ENCODE data around the gene PIMREG. TPM values are rescaled to one million over a fixed set of nuclear protein-coding genes. Genes with fewer than 3 reads are reported as not detected.

The PIMREG gene
- total RNA-seq, 4 donors from 2014 or later: 0.31 to 0.59 TPM; not detected in 2

DNA sequence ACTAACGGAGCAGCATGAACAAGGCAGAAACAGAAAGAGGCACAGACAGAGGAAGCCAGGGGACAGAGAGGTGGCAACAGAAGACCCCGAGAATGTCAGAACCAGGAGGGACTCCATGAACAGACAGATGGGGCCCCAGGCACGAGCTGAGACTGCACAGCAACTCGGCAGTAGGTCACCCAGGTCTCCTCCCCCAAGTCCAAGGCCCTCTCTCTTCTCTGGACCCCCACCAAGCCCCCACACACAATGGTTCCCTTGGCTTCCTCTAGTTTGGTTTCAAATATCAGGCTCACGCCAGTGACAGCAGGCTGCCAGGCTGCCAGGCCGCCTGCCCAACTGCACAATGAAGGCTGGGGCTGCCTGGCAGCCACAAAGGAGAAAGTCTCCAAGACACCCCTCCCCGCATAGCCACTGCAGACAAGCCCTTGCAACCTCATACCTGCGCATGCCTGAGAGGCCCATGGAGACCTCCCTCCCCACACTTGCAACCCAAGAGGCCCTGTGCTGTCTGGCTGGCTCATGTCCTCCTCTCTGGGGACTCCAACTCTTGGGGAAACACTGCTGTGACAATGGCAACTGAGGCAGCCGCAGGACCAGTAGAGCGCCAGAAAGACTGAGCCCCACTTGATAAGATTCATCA is 54.8 kb downstream of the PIMREG start:
- Histone ChIP-seq H3K27ac (no peak overlapping the region), H3K36me3 (peaks cover 0 to 17% of the 10 kb centered on the region in 2 donors), H3K9me3 (no peaks in the 10 kb centered on the region), H3K4me1 (peaks cover 0 to 51% (median 0%) of the 10 kb centered on the region in 3 donors), H3K4me3 (no peak overlapping the region), H3K27me3 (no peaks in the 10 kb centered on the region)
- TF ChIP-seq EP300 (IDR thresholded peaks at IDR 0.05) (no peak), POLR2A (IDR thresholded peaks at IDR 0.05) (no peak), POLR2AphosphoS5 (IDR thresholded peaks at IDR 0.05) (no peak)
- TF ChIP-seq, protein P1, sequence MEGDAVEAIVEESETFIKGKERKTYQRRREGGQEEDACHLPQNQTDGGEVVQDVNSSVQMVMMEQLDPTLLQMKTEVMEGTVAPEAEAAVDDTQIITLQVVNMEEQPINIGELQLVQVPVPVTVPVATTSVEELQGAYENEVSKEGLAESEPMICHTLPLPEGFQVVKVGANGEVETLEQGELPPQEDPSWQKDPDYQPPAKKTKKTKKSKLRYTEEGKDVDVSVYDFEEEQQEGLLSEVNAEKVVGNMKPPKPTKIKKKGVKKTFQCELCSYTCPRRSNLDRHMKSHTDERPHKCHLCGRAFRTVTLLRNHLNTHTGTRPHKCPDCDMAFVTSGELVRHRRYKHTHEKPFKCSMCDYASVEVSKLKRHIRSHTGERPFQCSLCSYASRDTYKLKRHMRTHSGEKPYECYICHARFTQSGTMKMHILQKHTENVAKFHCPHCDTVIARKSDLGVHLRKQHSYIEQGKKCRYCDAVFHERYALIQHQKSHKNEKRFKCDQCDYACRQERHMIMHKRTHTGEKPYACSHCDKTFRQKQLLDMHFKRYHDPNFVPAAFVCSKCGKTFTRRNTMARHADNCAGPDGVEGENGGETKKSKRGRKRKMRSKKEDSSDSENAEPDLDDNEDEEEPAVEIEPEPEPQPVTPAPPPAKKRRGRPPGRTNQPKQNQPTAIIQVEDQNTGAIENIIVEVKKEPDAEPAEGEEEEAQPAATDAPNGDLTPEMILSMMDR (IDR thresholded peaks at IDR 0.05): no peak
- no peak for ATAC-seq
- WGBS, 2 donors (ENCODE audit: low coverage in 1 of 2): 60 to 100% methylated on average over 1 of the region's 10 CpGs

Other genes with a start within 250 kb of the PIMREG start
- not detected for gene AIPL1, start 9.3 kb upstream of the PIMREG start, total RNA-seq
- gene PITPNM3, start 112.1 kb downstream of the PIMREG start, total RNA-seq: 10 to 100 TPM; 23.3 to 87.7 (median 47.8) TPM
- 10 to 100 TPM; 33.9 to 58.8 (median 40.2) TPM for gene KIAA0753, start 196.3 kb downstream of the PIMREG start, total RNA-seq
- gene TXNDC17, start 196.6 kb downstream of the PIMREG start, total RNA-seq: 10 to 100 TPM; 41.2 to 85.8 (median 68.2) TPM
- gene MED31, start 207.2 kb downstream of the PIMREG start, total RNA-seq: 10 to 100 TPM in 1 of 4 donors, 1 to 10 TPM in 3; 1.9 to 12.0 (median 7.8) TPM
- gene C17orf100, start 207.3 kb downstream of the PIMREG start, total RNA-seq: 1 to 10 TPM in 2 of 4 donors, not detected in 2; 1.4 to 2.1 TPM